ENCODE results near the gene POLE. TPM values are rescaled to one million over a fixed set of nuclear protein-coding genes. Genes with fewer than 3 reads are reported as not detected.

Gene POLE
- total RNA-seq, 1 donor: 19.6 TPM

Other genes with a start within 250 kb of the POLE start
- gene FBRSL1, start 197.2 kb downstream of the POLE start, total RNA-seq: 13.5 TPM
- gene LRCOL1, start 76.8 kb downstream of the POLE start, total RNA-seq: not detected
- gene P2RX2, start 68.6 kb downstream of the POLE start, total RNA-seq: 0.10 TPM
- 3.0 TPM for gene PXMP2, start 245 bp upstream of the POLE start, total RNA-seq
- 13.9 TPM for gene PGAM5, start 23.5 kb upstream of the POLE start, total RNA-seq
- gene ANKLE2, start 74.5 kb upstream of the POLE start, total RNA-seq: 63.0 TPM
- 21.9 TPM for gene GOLGA3, start 141.5 kb upstream of the POLE start, total RNA-seq
- 51.2 TPM for gene CHFR, start 200.3 kb upstream of the POLE start, total RNA-seq